Stimulated activated effector memory CD8-positive, alpha-beta T cell treated with anti-CD3 and anti-CD28 coated beads, Interleukin-12 subunit alpha, Interleukin-12 subunit beta, amount 100 ng/mL, for 72 hours (primary cell): Measurements from ENCODE around the gene PITX1.
"Not testable (repeated sequence)": the region's sequence is repeated elsewhere in the genome, so short reads cannot be mapped to it uniquely, and the experiment has no call there.

Experiments
- ATAC-seq: fragments of 150-1000 bp; cut with Tn5 transposase; 2 replicates; pipeline ENCODE4 v1.10.0; 2021
- DNase-seq, 2 donors: peaks; one replicate each; pipeline ENCODE4 v3.0.0; 2021 to 2022; ENCODE audit warnings: low spot score in 2 of 2
- H3K27ac Mint-ChIP-seq: one replicate; pipeline ENCODE4 v1.8.0; 2022; ENCODE audit warnings: mild to moderate bottlenecking, mixed read lengths
- H3K36me3 Mint-ChIP-seq: one replicate; pipeline ENCODE4 v1.8.0; 2022; ENCODE audit warnings: mild to moderate bottlenecking, mixed read lengths
- H3K4me1 Mint-ChIP-seq: one replicate; pipeline ENCODE4 v1.8.0; 2022; ENCODE audit warnings: mixed read lengths
- H3K4me3 Mint-ChIP-seq: one replicate; pipeline ENCODE4 v1.8.0; 2022; ENCODE audit warnings: mild to moderate bottlenecking, mixed read lengths
- H3K9me3 Mint-ChIP-seq: one replicate; pipeline ENCODE4 v1.8.0; 2022; ENCODE audit warnings: mixed read lengths

The PITX1 gene

DNA sequence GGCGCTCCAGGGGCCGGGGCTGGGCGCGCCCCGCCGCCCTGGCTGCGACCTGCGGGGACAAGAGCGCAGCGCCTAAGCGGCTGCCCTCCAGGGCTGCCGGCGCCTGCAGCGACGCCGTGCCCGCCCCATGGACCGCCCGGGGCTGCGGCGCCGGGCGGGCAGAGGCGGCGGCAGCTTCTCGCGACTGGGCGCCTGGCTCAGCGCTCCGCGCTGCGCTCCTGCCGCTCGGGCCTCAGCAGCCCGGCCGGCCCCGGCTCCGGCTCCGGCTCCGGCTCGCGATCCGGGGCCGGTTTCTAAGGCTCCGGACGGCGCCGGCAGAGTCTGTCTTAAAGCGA, at the start of gene PITX1:
TSS of gene PITX1 (minus strand) at position 328 of the 335 bp plus-strand sequence. CDS start 347 bp downstream, outside the sequence.
- no peaks in the 10 kb centered on the region for H3K36me3 Mint-ChIP-seq
- ATAC-seq (peak; percentile 42), DNase-seq (no peak)
- H3K4me3 Mint-ChIP-seq, result peak within 1 kb of the TSS; percentile 71
- peaks cover 4% of the 10 kb centered on the region for H3K9me3 Mint-ChIP-seq
- no peak within 1 kb of the TSS for H3K27ac Mint-ChIP-seq
- H3K4me1 Mint-ChIP-seq, result peaks cover 36% of the 10 kb centered on the region

DNA sequence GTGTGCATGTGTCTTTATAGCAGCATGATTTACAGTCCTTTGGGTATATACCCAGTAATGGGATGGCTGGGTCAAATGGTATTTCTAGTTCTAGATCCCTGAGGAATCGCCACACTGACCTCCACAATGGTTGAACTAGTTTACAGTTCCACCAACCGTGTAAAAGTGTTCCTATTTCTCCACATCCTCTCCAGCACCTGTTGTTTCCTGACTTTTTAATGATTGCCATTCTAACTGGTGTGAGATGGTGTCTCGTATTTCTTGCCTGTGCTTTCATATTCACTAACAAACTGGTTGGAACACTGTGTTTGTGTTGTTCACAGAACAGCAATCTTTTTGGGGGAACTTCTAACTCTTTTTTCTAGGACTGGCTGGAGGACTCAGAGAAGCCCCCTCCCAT, 49.3 kb upstream of the PITX1 start:
- DNase-seq, H3K4me1 Mint-ChIP-seq, H3K36me3 Mint-ChIP-seq, H3K4me3 Mint-ChIP-seq, ATAC-seq, H3K27ac Mint-ChIP-seq, H3K9me3 Mint-ChIP-seq: not testable (repeated sequence)

- Mint-ChIP-seq H3K27ac (no peak overlapping the region), H3K36me3 (no peaks in the 10 kb centered on the region)
Observed at GRCh38 chr5:135081240-135081639, 47.2 kb upstream of the PITX1 start.

DNA sequence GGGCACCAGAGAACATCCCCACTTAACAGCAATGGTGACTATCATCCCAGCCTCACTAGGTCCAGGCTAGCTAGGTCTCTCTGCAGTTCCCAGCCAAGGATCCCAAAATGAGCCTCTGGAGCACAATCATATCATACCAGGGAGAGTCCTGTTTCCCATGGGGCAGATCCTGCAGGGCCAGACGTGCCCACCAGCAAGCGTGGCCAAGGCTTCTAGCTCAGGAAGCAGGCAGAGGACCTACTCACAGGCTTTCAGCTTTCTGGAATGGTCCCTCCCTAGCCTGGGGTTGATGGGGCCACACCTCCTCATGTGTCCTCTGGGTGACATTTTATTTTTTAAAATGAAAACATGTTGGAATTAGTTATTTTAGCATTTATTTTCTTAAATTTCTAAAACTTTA, 45.7 kb upstream of the PITX1 start:
- ATAC-seq (no peak), DNase-seq (no peak)
- H3K9me3 Mint-ChIP-seq, result peaks cover 4% of the 10 kb centered on the region
- no peaks in the 10 kb centered on the region for H3K36me3 Mint-ChIP-seq
- no peak overlapping the region for H3K4me3 Mint-ChIP-seq
- H3K4me1 Mint-ChIP-seq, result no peaks in the 10 kb centered on the region
- H3K27ac Mint-ChIP-seq, result no peak overlapping the region

More at GRCh38 chr5:135081240-135081639, 47.2 kb upstream of the PITX1 start:
- Mint-ChIP-seq H3K4me3 (no peak overlapping the region), H3K4me1 (no peaks in the 10 kb centered on the region), H3K9me3 (peaks cover 4% of the 10 kb centered on the region)
- no peak for DNase-seq
- ATAC-seq, result no peak

GRCh38 chr5:135079099-135079681, 45.2 kb upstream of the PITX1 start:
- Mint-ChIP-seq H3K4me1 (no peaks in the 10 kb centered on the region), H3K36me3 (no peaks in the 10 kb centered on the region), H3K27ac (no peak overlapping the region), H3K4me3 (no peak overlapping the region), H3K9me3 (peaks cover 4% of the 10 kb centered on the region)
- ATAC-seq (no peak), DNase-seq (no peak)

- H3K9me3 Mint-ChIP-seq, result peaks cover 4% of the 10 kb centered on the region
- H3K36me3 Mint-ChIP-seq, result no peaks in the 10 kb centered on the region
- no peak overlapping the region for H3K27ac Mint-ChIP-seq
- no peak overlapping the region for H3K4me3 Mint-ChIP-seq
- DNase-seq, result no peak
- ATAC-seq, result no peak
- H3K4me1 Mint-ChIP-seq, result no peaks in the 10 kb centered on the region
Observed at GRCh38 chr5:135076801-135077200, 42.8 kb upstream of the PITX1 start.

GRCh38 chr5:135076051-135076491, 42.0 kb upstream of the PITX1 start:
- no peaks in the 10 kb centered on the region for H3K4me1 Mint-ChIP-seq
- H3K36me3 Mint-ChIP-seq, result no peaks in the 10 kb centered on the region
- peaks cover 3% of the 10 kb centered on the region for H3K9me3 Mint-ChIP-seq
- ATAC-seq (no peak), DNase-seq (no peak)
- no peak overlapping the region for H3K27ac Mint-ChIP-seq
- no peak overlapping the region for H3K4me3 Mint-ChIP-seq

DNA sequence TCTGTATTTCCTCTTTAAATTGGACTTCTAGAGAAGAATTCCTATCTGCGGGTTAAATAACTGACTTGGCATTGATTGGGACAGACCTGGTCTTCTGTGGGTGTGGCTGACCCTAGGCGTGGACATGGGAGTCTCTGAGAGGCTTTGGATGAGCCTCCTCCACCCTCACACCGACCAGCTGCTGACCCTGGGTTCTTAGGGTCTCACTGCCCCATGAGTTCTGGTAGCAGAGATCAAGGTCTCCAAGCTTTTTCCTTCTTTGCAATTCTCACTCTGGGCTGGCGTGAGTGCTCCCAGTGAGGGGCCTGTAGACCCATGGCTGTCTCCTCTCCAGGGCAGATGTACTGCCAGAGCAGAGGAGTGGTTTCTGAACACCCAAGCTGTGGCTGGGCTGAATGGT, 41.6 kb upstream of the PITX1 start:
- no peak overlapping the region for H3K4me3 Mint-ChIP-seq
- no peaks in the 10 kb centered on the region for H3K9me3 Mint-ChIP-seq
- no peak overlapping the region for H3K27ac Mint-ChIP-seq
- H3K36me3 Mint-ChIP-seq, result no peaks in the 10 kb centered on the region
- H3K4me1 Mint-ChIP-seq, result no peaks in the 10 kb centered on the region
- no peak for DNase-seq
- no peak for ATAC-seq

GRCh38 chr5:135073761-135074345, 39.8 kb upstream of the PITX1 start:
- no peak overlapping the region for H3K27ac Mint-ChIP-seq
- ATAC-seq (no peak), DNase-seq (no peak)
- H3K4me1 Mint-ChIP-seq, result no peaks in the 10 kb centered on the region
- no peaks in the 10 kb centered on the region for H3K36me3 Mint-ChIP-seq
- no peak overlapping the region for H3K4me3 Mint-ChIP-seq
- no peaks in the 10 kb centered on the region for H3K9me3 Mint-ChIP-seq

GRCh38 chr5:135072387-135073281, 38.6 kb upstream of the PITX1 start:
- no peak overlapping the region for H3K4me3 Mint-ChIP-seq
- ATAC-seq, result no peak
- DNase-seq, result no peak
- H3K4me1 Mint-ChIP-seq, result no peaks in the 10 kb centered on the region
- H3K36me3 Mint-ChIP-seq, result no peaks in the 10 kb centered on the region
- H3K27ac Mint-ChIP-seq, result no peak overlapping the region
- H3K9me3 Mint-ChIP-seq, result no peaks in the 10 kb centered on the region

GRCh38 chr5:135071311-135071710, 37.3 kb upstream of the PITX1 start:
- H3K4me3 Mint-ChIP-seq, result no peak overlapping the region
- ATAC-seq (no peak), DNase-seq (no peak)
- no peaks in the 10 kb centered on the region for H3K4me1 Mint-ChIP-seq
- no peaks in the 10 kb centered on the region for H3K9me3 Mint-ChIP-seq
- no peaks in the 10 kb centered on the region for H3K36me3 Mint-ChIP-seq
- H3K27ac Mint-ChIP-seq, result no peak overlapping the region

DNA sequence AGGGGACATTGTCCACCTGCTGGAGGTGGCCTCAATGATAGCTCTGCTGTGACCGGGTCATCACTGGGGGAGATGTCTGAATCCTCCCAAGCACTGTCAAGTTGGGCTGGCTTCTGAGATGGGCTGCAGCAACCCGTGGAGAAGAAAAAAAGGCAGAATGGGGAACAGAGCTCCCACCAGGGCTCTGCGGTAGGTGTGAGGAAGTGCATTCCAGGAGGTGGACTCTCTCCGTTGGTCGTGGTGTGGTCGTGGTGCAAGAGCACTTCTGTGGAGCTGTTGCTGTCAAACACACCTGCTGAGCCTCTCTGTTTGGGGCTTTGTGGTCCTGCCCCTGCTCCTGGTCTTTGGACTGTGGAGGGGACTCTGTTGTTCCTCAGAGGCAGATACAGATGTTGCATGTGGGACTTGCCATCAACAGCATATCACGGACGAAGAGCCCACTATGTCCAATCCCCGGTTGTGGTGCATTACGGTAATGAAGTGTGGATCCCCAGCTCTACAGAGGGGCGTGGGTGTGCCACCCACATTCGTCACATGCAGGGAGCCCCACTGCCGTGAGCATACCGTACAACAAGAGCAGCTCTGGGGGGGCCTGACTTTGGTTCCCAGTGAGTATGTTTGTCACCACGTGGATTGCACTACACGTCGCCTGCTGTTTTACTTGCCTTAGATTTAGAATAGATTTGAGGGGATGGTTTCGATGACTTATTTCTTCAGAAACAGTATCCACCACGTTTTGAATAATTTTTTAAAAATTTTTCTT, 36.0 kb upstream of the PITX1 start:
- Mint-ChIP-seq H3K36me3 (no peaks in the 10 kb centered on the region), H3K4me1 (no peaks in the 10 kb centered on the region), H3K4me3 (no peak overlapping the region), H3K9me3 (no peaks in the 10 kb centered on the region), H3K27ac (no peak overlapping the region)
- no peak for DNase-seq
- no peak for ATAC-seq

- H3K4me1 Mint-ChIP-seq, result no peaks in the 10 kb centered on the region
- no peak overlapping the region for H3K27ac Mint-ChIP-seq
- H3K36me3 Mint-ChIP-seq, result no peaks in the 10 kb centered on the region
- no peaks in the 10 kb centered on the region for H3K9me3 Mint-ChIP-seq
- no peak overlapping the region for H3K4me3 Mint-ChIP-seq
- DNase-seq, result no peak
- ATAC-seq, result no peak
Observed at GRCh38 chr5:135069016-135069770, 35.2 kb upstream of the PITX1 start.

- H3K4me3 Mint-ChIP-seq, result no peak overlapping the region
- no peak overlapping the region for H3K27ac Mint-ChIP-seq
- H3K36me3 Mint-ChIP-seq, result no peaks in the 10 kb centered on the region
- DNase-seq (no peak), ATAC-seq (no peak)
- H3K9me3 Mint-ChIP-seq, result no peaks in the 10 kb centered on the region
- H3K4me1 Mint-ChIP-seq, result no peaks in the 10 kb centered on the region
Observed at GRCh38 chr5:135067587-135067986, 33.6 kb upstream of the PITX1 start.

- H3K4me3 Mint-ChIP-seq, result no peak overlapping the region
- H3K4me1 Mint-ChIP-seq, result no peaks in the 10 kb centered on the region
- DNase-seq (no peak), ATAC-seq (no peak)
- H3K36me3 Mint-ChIP-seq, result no peaks in the 10 kb centered on the region
- H3K27ac Mint-ChIP-seq, result no peak overlapping the region
- no peaks in the 10 kb centered on the region for H3K9me3 Mint-ChIP-seq
Observed at GRCh38 chr5:135066781-135067180, 32.8 kb upstream of the PITX1 start.
